Common myeloid progenitor, CD34-positive (primary cell): Measurements from ENCODE around the gene CFAP70.

Source experiments
- CTCF ChIA-PET: fragments of 350-600 bp; sonication (Branson Sonifier 250); formaldehyde crosslinking; loops from one replicate; lab custom pipeline; 2021; ENCODE audit warnings: antibody characterized with exemption; lab: Charles Lee
- POLR2A ChIA-PET: fragments of 350-600 bp; sonication (Branson Sonifier 250); formaldehyde crosslinking; loops from one replicate; lab custom pipeline; 2021; ENCODE audit warnings: antibody characterized with exemption; lab: Charles Lee
- DNase-seq, 3 donors: peaks; one replicate each; pipeline versions ENCODE4 v3.0.0 to v3.0.0-alpha.2; 2013
- H3K27ac ChIP-seq, 2 experiments: 1 replicate in 1 of 2; 2 replicates in 1 of 2; pipeline ENCODE4 v1.7.0; 2013; ENCODE audit warnings: inconsistent platforms in 2 of 2, low read length in 2 of 2, mild to moderate bottlenecking in 2 of 2, low read depth in 1 of 2, moderate library complexity in 1 of 2; ENCODE audit not compliant: severe bottlenecking in 2 of 2, insufficient read depth in 1 of 2, poor library complexity in 1 of 2
- H3K27me3 ChIP-seq, 5 experiments: replicated peaks in 2 of 5; 1 replicate in 3 of 5; 2 replicates in 2 of 5; pipeline versions ENCODE4 v1.6.1 to v1.7.0; 2013; ENCODE audit warnings: low read length in 4 of 5, mild to moderate bottlenecking in 2 of 5, moderate library complexity in 2 of 5, inconsistent platforms in 1 of 5; ENCODE audit not compliant: insufficient read depth in 5 of 5, control insufficient read depth in 4 of 5
- H3K36me3 ChIP-seq, 4 experiments: 1 replicate in 2 of 4; 2 replicates in 2 of 4; pipeline versions ENCODE4 v1.6.1 to v1.7.0; 2013; ENCODE audit warnings: low read length in 3 of 4, control low read depth in 1 of 4, mild to moderate bottlenecking in 1 of 4; ENCODE audit not compliant: control insufficient read depth in 4 of 4, insufficient read depth in 4 of 4
- H3K4me1 ChIP-seq, 4 experiments: 1 replicate in 3 of 4; 2 replicates in 1 of 4; pipeline versions ENCODE4 v1.6.1 to v1.7.1; 2013; ENCODE audit warnings: low read length in 3 of 4, mild to moderate bottlenecking in 3 of 4, control low read depth in 1 of 4, inconsistent platforms in 1 of 4, moderate library complexity in 1 of 4; ENCODE audit not compliant: control insufficient read depth in 4 of 4, insufficient read depth in 4 of 4; ENCODE audit errors: control extremely low read depth in 1 of 4
- H3K4me3 ChIP-seq, 7 experiments: 1 replicate in 4 of 7; 2 replicates in 3 of 7; pipeline versions ENCODE4 v1.5.1 to v1.7.0; 2013; ENCODE audit warnings: mild to moderate bottlenecking in 7 of 7, low read length in 6 of 7, moderate library complexity in 6 of 7, inconsistent platforms in 2 of 7, low read depth in 2 of 7, control low read depth in 1 of 7; ENCODE audit not compliant: insufficient read depth in 4 of 7, control insufficient read depth in 1 of 7; ENCODE audit errors: extremely low read depth in 1 of 7
- H3K9me3 ChIP-seq, 5 experiments: 1 replicate in 4 of 5; 2 replicates in 1 of 5; pipeline versions ENCODE4 v1.6.1 to v1.7.1; 2013; ENCODE audit warnings: low read length in 4 of 5, mild to moderate bottlenecking in 2 of 5, inconsistent platforms in 1 of 5, low read depth in 1 of 5, moderate library complexity in 1 of 5; ENCODE audit not compliant: control insufficient read depth in 4 of 5, insufficient read depth in 2 of 5; ENCODE audit errors: control extremely low read depth in 1 of 5
- WGBS: methylation state at CpG from one replicate; pipeline ENCODE4 v1.1.5; 2013; ENCODE audit not compliant: insufficient coverage; 5-methylcytosine and 5-hydroxymethylcytosine counted together

The CFAP70 gene

GRCh38 chr10:73289958-73290357 lies 68.7 kb downstream of the CFAP70 start:
- Histone ChIP-seq H3K27ac (no peak overlapping the region), H3K4me1 (no peaks in the 10 kb centered on the region), H3K4me3 (no peak overlapping the region), H3K36me3 (no peaks in the 10 kb centered on the region), H3K27me3 (no peaks in the 10 kb centered on the region), H3K9me3 (peaks cover 0 to 2% (median 0%) of the 10 kb centered on the region in 5 experiments)
- DNase-seq = no peak
- ChIA-PET POLR2A (no interaction called here), CTCF (no interaction called here)
- WGBS = no CpG with 5 or more reads among the region's 1 CpG

GRCh38 chr10:73287441-73287840 lies 71.2 kb downstream of the CFAP70 start:
- H3K27me3 ChIP-seq = no peaks in the 10 kb centered on the region
- H3K4me1 ChIP-seq = no peaks in the 10 kb centered on the region
- WGBS = no CpG with 5 or more reads among the region's 1 CpG
- H3K27ac ChIP-seq = no peak overlapping the region
- ChIA-PET CTCF (no interaction called here), POLR2A (no interaction called here)
- no peak overlapping the region for H3K4me3 ChIP-seq
- H3K36me3 ChIP-seq = no peaks in the 10 kb centered on the region
- DNase-seq = peak in 2 of 3 donors; percentile 20 to 27
- peaks cover 0 to 2% (median 0%) of the 10 kb centered on the region in 5 experiments for H3K9me3 ChIP-seq

DNA sequence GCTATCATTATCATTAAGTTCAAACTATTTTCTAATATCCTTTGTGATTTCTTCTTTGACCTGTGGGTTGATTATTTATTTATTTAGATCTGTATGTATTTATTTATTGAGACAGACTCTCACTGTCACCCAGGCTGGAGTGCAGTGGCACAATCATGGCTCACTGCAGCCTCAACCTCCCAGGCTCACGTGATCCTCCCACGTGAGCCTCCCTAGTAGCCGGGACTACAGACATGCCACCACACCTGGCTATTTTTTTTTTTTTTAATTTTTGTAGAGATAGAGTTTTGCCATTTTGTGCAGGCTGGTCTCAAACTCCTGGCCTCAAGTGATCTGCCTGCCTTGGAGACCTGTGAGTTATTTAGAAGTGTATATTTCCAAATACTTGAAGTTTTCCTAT lies 77.6 kb downstream of the CFAP70 start:
- WGBS = 93% methylated on average over 2 of the region's 3 CpGs
- Histone ChIP-seq H3K4me3 (no peak overlapping the region), H3K9me3 (peaks cover 0 to 3% (median 0%) of the 10 kb centered on the region in 5 experiments), H3K36me3 (no peaks in the 10 kb centered on the region), H3K27me3 (no peaks in the 10 kb centered on the region), H3K27ac (no peak overlapping the region), H3K4me1 (no peaks in the 10 kb centered on the region)
- ChIA-PET CTCF (no interaction called here), POLR2A (no interaction called here)
- no peak for DNase-seq

- H3K4me3 ChIP-seq = no peak overlapping the region
- peaks cover 0 to 3% (median 0%) of the 10 kb centered on the region in 5 experiments for H3K9me3 ChIP-seq
- no peaks in the 10 kb centered on the region for H3K27me3 ChIP-seq
- no peaks in the 10 kb centered on the region for H3K4me1 ChIP-seq
- H3K27ac ChIP-seq = no peak overlapping the region
- CTCF ChIA-PET = interaction anchor here (1.1 to 2.2 kb wide), 9 partner anchors 10 to 122 kb away, joined by 3 to 15 read pairs (median 4); partner anchors contain the start of gene MRPS16
- DNase-seq = no peak
- WGBS = no CpG with 5 or more reads among the region's 2 CpGs
- POLR2A ChIA-PET = no interaction called here
- no peaks in the 10 kb centered on the region for H3K36me3 ChIP-seq
These were observed 94.2 kb downstream of the CFAP70 start for GRCh38 chr10:73264423-73264822.

GRCh38 chr10:73263693-73264347 lies 94.8 kb downstream of the CFAP70 start:
- H3K4me1 ChIP-seq = no peaks in the 10 kb centered on the region
- no peak overlapping the region for H3K4me3 ChIP-seq
- DNase-seq = peak in 2 of 3 donors; percentile 42 to 49
- H3K27me3 ChIP-seq = no peaks in the 10 kb centered on the region
- CTCF ChIA-PET = interaction anchor here (0.9 to 2.2 kb wide), 10 partner anchors 10 to 123 kb away, joined by 3 to 15 read pairs (median 4); partner anchors contain the start of gene MRPS16
- no CpG with 5 or more reads among the region's 1 CpG for WGBS
- no peak overlapping the region for H3K27ac ChIP-seq
- H3K9me3 ChIP-seq = peaks cover 0 to 4% (median 0%) of the 10 kb centered on the region in 5 experiments
- H3K36me3 ChIP-seq = no peaks in the 10 kb centered on the region
- POLR2A ChIA-PET = no interaction called here

- DNase-seq = no peak
- CTCF ChIA-PET = interaction anchor here (0.9 to 2.2 kb wide), 6 partner anchors 9 to 116 kb away, joined by 3 to 15 read pairs (median 4); partner anchors contain the start of gene MRPS16
- WGBS = no CpG with 5 or more reads among the region's 5 CpGs
These were observed 95.6 kb downstream of the CFAP70 start for GRCh38 chr10:73262880-73263555.

More at GRCh38 chr10:73262880-73263555, 95.6 kb downstream of the CFAP70 start:
- Histone ChIP-seq H3K27ac (no peak overlapping the region), H3K9me3 (peaks cover 0 to 4% (median 0%) of the 10 kb centered on the region in 5 experiments), H3K36me3 (no peaks in the 10 kb centered on the region), H3K27me3 (no peaks in the 10 kb centered on the region), H3K4me1 (no peaks in the 10 kb centered on the region), H3K4me3 (no peak overlapping the region)
- POLR2A ChIA-PET = no interaction called here
